GM19351 (cell line): ENCODE measurements around the gene PWWP2B.

Source experiments
- ATAC-seq: cut with Tn5 transposase; IDR thresholded peaks from one replicate; pipeline ENCODE4 v1.9.1; 2021; ENCODE audit warnings: mild to moderate bottlenecking, moderate library complexity; ENCODE audit not compliant: unreplicated experiment

PWWP2B gene

DNA sequence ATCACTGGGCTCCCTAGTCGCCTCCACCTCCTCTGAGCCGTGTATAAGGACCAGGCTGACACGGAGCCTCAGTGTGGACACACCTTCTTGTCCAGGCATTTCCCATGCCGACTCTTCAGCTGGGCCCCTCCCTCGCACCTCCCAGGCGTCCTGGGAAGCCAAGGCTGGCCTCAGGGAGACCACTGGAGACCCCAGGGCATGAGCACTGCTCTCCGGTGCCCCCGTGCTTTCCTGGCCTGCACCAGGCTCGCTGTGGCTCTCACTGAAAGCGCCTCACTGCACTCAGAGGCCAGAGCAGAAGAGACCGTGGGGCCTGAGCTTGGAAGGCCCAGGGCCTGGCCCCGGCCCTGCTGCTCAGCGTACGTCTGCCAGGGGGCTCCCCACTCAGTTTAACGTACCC lies 33.6 kb upstream of the PWWP2B start:
- ATAC-seq: no peak

GRCh38 chr10:132363921-132364593 lies 32.9 kb upstream of the PWWP2B start:
- ATAC-seq: no peak

GRCh38 chr10:132364594-132364970 lies 32.4 kb upstream of the PWWP2B start:
- ATAC-seq: no peak

GRCh38 chr10:132365102-132365501 lies 31.9 kb upstream of the PWWP2B start:
- no peak for ATAC-seq

GRCh38 chr10:132366006-132366405 lies 31.0 kb upstream of the PWWP2B start:
- no peak for ATAC-seq

DNA sequence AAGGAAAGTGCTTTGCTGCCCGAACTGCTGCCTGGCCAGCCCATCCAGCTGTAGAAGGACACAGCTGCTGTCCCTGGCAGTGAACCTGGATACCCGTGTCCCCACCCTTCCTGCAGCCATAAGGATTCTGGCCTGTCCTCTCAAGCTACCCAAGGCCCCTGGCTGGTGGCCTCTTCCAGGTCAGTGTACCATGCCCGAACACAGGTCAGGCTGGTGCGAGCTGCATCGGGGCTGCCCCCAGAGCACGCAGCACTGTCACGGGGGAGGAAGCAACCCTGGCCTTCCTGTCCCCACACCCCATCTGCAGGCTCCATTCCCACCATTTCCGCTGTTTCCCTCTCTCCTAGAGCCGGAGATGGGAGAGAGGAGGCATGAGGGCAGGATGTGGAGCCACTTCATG lies 30.5 kb upstream of the PWWP2B start:
- no peak for ATAC-seq

DNA sequence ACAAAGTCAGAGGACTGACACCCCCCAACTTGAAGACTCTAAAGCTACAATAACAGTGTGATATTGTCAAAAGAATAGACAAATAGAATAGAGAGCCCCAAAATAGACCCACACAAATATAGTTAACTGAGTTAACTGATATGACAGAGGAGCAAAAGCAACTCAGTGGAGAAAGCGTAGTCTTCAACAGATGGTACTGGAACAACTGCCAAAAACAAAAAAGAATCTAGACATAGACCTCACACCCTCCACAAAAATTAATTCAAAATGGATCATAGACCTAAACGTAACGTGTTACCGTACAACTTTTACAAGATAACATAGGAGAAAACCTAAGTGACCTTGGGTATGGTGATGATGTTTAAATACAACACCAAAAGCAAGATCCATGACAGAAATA lies 28.6 kb upstream of the PWWP2B start:
- no peak for ATAC-seq

DNA sequence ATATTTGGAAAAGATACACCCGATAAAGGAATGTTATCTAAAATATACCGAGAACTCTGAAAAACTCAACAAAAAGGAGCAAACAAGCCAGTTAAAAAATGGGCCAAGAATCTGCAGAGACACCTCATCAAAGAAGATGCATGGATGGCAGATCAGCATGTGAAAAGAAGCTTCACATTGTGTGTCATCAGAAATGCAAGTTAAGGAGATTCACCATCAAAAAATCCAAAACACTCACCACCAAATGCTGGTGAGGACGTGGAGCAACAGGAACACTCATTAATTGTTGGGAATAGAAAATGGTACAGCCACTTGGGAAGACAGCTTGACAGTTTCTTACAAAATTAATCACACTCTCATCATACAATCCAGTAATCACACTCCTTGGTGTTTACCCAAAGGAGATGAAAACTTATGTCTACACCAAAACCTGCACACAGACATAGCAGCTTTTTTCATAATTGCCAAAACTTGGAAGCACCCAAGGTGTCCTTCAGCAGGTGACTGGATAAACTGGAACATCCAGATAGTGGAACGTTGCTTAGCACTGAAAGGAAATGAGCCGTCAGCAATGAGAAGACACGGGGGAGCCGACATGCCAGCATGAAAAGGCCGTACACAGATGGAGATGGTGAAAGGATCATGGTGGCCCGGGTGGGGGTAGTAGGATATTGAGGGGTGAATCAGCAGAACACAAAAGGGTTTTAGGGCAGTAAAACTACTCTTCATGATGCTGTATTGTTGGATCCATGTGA lies 27.9 kb upstream of the PWWP2B start:
- ATAC-seq: no peak

GRCh38 chr10:132369636-132370185 lies 27.3 kb upstream of the PWWP2B start:
- no peak for ATAC-seq

DNA sequence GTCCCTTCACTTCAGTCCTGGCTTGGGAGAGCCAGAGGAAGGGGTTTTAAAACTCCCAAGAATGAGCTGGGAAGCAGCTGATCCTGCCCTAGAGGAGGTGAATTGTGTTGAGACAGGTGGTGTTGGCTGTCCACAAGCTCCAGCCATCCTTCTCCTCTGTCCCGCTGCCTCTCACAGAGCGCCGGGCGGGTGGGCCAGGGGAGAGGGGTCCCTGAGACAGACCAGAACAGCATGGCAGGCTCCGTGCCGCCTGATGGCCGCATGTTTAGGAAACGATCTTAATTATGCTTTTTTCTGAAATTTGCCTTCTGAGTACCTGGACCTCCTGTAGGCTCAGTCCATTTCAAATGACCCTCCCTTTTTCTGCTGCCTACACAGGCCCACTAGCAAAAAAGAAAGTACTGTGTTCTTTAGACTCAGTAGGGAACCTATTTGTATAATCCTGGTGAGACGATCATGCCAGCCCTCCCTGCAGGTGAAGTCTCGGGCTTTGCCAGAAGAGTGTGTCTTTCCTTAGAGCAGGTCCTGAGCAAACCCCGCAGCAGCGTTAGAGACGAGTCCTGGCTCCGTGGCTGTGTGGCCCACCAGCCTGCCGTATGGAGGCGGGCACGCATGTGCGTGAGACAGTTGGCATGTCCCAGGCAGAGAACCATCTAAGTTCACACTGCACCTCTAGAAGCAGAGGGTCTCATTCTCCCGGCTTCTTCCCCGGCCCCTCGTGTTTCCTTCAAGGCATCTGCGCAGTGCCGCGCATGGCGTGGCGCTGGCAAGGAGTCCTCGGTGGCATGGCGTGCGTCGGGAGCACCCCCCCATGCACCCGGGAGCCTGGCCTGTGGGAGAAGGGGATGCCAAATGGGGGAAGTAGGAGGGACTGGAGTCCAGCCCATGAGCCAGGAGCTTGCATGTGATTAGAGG lies 26.3 kb upstream of the PWWP2B start:
- ATAC-seq: no peak

GRCh38 chr10:132371641-132372081 lies 25.3 kb upstream of the PWWP2B start:
- ATAC-seq: no peak

DNA sequence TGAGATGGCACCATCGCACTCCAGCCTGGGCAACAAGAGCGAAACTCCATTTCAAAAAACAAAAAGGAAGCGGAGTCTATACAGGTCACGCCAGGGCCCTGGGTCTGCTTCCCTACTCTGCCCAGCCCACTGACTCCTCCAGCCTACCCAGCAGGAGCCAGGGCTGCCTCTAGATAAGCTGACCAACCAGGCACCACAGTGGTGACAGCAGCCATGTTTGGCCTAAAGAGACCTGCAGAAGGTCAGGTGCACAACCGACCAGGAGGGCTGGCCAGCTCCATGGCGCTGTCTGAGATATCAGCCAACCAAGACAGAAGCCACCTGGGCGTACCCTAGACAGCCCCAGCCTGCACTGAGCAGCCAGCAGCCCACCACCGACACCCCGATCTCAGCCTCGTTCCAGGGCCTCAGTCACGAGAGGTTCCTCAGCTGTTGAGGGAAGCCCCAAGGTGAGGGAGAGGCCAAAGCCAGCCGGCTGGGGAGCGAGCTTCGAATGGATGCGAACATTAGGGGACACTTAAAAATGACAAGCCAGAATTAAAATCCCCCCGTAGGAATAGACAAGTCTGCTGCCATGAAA lies 24.4 kb upstream of the PWWP2B start:
- no peak for ATAC-seq

DNA sequence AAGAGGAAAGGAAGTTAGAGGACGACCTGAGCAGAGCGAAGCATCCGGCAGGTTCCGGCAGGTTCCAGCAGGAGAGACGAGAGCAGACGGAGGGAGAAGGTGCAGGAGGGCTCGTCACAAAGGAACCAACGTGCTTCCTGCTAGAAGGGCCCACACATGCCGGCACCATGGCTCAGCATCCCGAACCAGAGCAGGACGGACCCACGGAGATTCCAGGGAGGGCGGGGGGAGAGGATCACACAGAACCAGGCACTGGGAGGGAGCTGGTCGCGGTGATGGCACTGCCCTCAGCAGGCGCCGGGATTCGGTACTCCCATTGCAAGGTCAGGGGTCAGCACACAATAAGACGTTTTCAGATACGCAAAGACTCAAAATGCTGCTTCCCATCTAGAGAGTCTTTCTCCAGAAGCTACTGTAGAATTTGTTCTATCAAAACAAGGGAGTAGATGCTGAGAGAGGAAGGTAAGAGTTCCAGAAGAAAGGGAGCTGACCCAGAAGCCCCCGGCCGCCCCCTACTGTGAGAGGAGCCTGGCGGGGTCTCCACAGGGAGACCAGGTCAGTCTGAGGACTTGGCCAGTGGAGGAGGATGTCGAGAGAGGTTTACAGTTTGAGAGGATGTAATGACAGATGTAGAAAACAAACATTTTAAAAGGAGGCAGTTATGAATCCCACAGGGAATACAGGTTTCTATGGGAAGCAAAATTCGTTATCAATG lies 23.6 kb upstream of the PWWP2B start:
- ATAC-seq: no peak

GRCh38 chr10:132374176-132374575 lies 22.8 kb upstream of the PWWP2B start:
- no peak for ATAC-seq

- no peak for ATAC-seq
Measured at GRCh38 chr10:132374612-132375011, 22.4 kb upstream of the PWWP2B start.

DNA sequence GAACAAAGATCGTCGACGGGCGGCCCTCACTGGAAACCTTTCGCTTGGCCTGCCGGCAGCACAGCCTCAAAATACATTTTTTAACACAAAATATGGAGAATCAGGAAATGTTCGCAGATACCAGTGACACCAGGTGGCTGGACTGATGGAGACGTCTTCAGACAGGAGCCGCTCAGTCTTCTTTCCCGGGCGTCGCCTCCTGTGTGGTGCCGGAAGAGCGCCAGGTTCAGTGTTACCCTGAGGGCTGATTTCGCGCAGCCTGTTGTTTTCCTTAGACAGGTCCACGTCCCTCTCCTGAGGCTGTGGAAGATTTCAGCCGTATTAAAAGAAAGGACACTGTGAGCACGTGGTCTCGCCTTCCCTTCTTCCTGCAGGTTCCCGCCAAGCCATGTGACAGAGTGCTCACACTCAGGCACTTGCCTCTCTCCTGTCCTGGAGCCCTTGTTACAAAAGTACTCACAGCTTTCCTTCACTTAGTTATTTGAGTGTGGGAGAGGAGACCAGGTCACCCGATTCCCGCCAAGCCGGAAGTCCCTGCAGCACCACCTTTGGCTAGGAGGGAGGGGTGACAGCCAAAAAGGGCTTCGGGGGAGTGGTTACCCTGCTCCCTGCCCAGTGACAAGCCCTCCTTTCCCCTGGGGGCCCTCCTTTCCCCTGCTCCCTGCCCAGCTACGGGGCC lies 21.7 kb upstream of the PWWP2B start:
- ATAC-seq: no peak

GRCh38 chr10:132375795-132376297 lies 21.2 kb upstream of the PWWP2B start:
- ATAC-seq: no peak

DNA sequence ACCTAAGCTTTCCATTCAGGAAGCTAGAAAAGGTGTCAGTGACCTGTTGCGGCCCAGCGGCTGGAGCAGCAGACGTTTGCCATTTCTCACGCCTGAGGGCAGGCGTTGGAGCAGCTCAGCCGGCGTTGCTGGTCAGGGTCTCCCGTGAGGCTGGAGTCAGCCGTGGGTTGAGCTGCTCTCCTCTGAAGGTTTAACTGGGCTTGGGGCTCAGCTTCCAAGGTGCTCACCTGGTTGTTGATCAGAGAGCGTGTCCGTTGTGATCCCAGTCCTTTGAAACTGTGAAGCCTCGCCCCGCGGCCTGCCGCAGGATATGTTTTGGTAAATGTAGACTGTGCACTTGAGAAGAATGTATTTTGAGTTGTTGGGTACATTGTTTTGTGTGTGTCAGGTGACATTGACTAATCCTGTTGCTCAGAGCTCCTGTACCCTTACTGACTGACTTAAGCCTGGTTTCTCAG lies 20.6 kb upstream of the PWWP2B start:
- ATAC-seq: no peak

- no peak for ATAC-seq
Measured at GRCh38 chr10:132377326-132377725, 19.7 kb upstream of the PWWP2B start.
